Measurements from ENCODE around the gene ARFGAP3. TPM values are rescaled to one million over a fixed set of nuclear protein-coding genes. Genes with fewer than 3 reads are reported as not detected.

ARFGAP3 gene
- total RNA-seq, 1 experiment from 2014 or later, result 15.0 TPM

DNA sequence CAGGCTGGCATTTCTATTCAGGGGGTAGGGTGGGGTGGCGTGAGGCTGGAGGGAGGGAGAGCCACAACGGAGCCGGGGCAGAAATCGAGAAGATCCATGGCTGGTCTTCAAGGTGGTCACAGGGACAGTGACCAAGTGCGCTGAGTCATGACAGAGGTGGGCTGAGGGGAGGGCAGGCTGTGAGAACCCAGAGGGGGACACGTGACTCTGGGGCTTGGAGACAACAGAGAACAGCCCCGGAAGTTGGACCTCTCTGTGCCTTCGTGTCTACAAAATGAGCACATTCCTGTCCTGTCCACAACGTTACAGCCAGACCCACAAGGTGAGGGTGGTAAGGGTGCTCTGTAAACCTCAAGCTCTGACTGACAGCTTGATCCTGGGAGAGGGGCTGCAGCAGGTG is 35.1 kb upstream of the ARFGAP3 start:
- no peak overlapping the region for H2AK5ac ChIP-seq (ENCODE audit: insufficient read length, low read length)
- Mint-ChIP-seq H3K9me3 (no peaks in the 10 kb centered on the region), H3K4me1 (peaks cover 15 to 18% of the 10 kb centered on the region in 2 experiments), H3K27me3 (ENCODE audit: low read depth) (no peaks in the 10 kb centered on the region; the same call in 1 of the 2 replicates), H3K4me3 (no peak overlapping the region), H3K36me3 (ENCODE audit: insufficient read depth in 1 of 3, low read depth in 3 of 3) (peaks cover 5 to 34% (median 27%) of the 10 kb centered on the region in 3 experiments; a peak in 6 of 7 replicates), H3K27ac (peak overlapping the region in 2 of 3 experiments; percentile 79 to 87; a peak in 3 of 7 replicates)
- DNase-seq, result no peak
- no peak overlapping the region for H3K4me2 ChIP-seq (ENCODE audit: insufficient read depth, insufficient read length, low read length)
- no peak overlapping the region for H3K9ac ChIP-seq (ENCODE audit: extremely low read depth, insufficient read length, low read length)
- no peak overlapping the region for H4K91ac ChIP-seq (ENCODE audit: insufficient read length, low read depth, low read length)
- H3K4ac ChIP-seq (ENCODE audit: low read depth, low read length), result no peak overlapping the region
- H3K56ac ChIP-seq (ENCODE audit: insufficient read length, low read depth, low read length), result no peak overlapping the region
- no peak overlapping the region for H2BK120ac ChIP-seq (ENCODE audit: low read depth, low read length, poor library complexity, severe bottlenecking)
- no peak overlapping the region for H2BK5ac ChIP-seq (ENCODE audit: insufficient read length, low read length)
- WGBS (ENCODE audit: extremely low coverage, insufficient read length, low lambda C conversion rate), result no CpG with 5 or more reads among the region's 9 CpGs
- no peak overlapping the region for H3K27ac ChIP-seq (ENCODE audit: insufficient read length, low read depth, low read length)
- no peak overlapping the region for H3T11ph ChIP-seq (ENCODE audit: low read length)
- H2BK20ac ChIP-seq (ENCODE audit: low read depth, low read length, poor library complexity, severe bottlenecking), result no peak overlapping the region
- H3K27me3 ChIP-seq (ENCODE audit: insufficient read depth, low read length), result no peaks in the 10 kb centered on the region
- H3K79me1 ChIP-seq (ENCODE audit: insufficient read depth, low read depth, low read length, poor library complexity, severe bottlenecking), result peaks cover 2% of the 10 kb centered on the region
- no peaks in the 10 kb centered on the region for H3K4me1 ChIP-seq (ENCODE audit: insufficient read depth, low read length)
- no peak overlapping the region; the same call in 1 of the 2 replicates for H3K14ac ChIP-seq (ENCODE audit: insufficient read depth, low read length)
- no peak for TF ChIP-seq CTCF (conservative IDR thresholded peaks at IDR 0.05)
- no peaks in the 10 kb centered on the region for H3K23me2 ChIP-seq (ENCODE audit: insufficient read length, low read depth, low read length, poor library complexity, severe bottlenecking)
- no peak overlapping the region for H2BK12ac ChIP-seq (ENCODE audit: insufficient read length, low read depth, low read length)
- H2AFZ ChIP-seq (ENCODE audit: low read length), result no peak overlapping the region
- no peaks in the 10 kb centered on the region for H3K79me2 ChIP-seq (ENCODE audit: insufficient read depth, low read length)
- H4K5ac ChIP-seq (ENCODE audit: insufficient read length, low read depth, low read length), result no peak overlapping the region
- H4K20me1 ChIP-seq (ENCODE audit: control insufficient read depth, insufficient read depth, insufficient read length), result no peaks in the 10 kb centered on the region
- H2BK15ac ChIP-seq (ENCODE audit: low read depth, low read length), result no peak overlapping the region
- H3K18ac ChIP-seq (ENCODE audit: insufficient read length, low read depth, low read length), result no peak overlapping the region
- H4K8ac ChIP-seq (replicated peaks; ENCODE audit: insufficient read length, low read depth, low read length), result no peak overlapping the region
- no peak overlapping the region for H3K23ac ChIP-seq (ENCODE audit: insufficient read length, low read depth, low read length)
- no peaks in the 10 kb centered on the region for H3K9me3 ChIP-seq (ENCODE audit: control insufficient read depth, low read depth, low read length)

All from H9 (cell line).